H1 (cell line): ENCODE measurements around the gene TNS1. TPM values are rescaled to one million over a fixed set of nuclear protein-coding genes. Genes with fewer than 3 reads are reported as not detected.

ENCODE experiments used
- JUND ChIP-seq: IDR thresholded peaks from 2 replicates; pipeline ENCODE4 v1.6.1; 2011; ENCODE audit warnings: mild to moderate bottlenecking, improper control_type of control experiment, low read length
- PHF8 ChIP-seq: fragments of 200-600 bp; sonication (generic); conservative IDR thresholded peaks from 2 replicates; pipeline ENCODE4 v1.7.1; 2012; ENCODE audit warnings: low read depth, mild to moderate bottlenecking, inconsistent platforms, low read length, moderate library complexity
- polyA plus RNA-seq, 7 experiments: library from polyadenylated mRNA; depleted of rRNA in 3 of 7; stranded (reverse) in 5 of 7; unstranded in 2 of 7; fragments of >200 nt in 5 of 7; fragments of 200-250 nt in 2 of 7; gene quantifications; 1 replicate in 5 of 7; 2 replicates in 1 of 7; 4 replicates in 1 of 7; pipeline versions ENCODE4 v1.2.1 to v1.2.3, GENCODE V29; 2011 to 2013; ENCODE audit warnings: missing spikeins in 2 of 7, mixed read lengths in 2 of 7
- total RNA-seq: library from RNA; stranded (reverse); fragmentation: NEBNext Ultra II Directional; extraction: Animal tissue kit (Norgen Biotek cat#: 25700); gene quantifications from 2 replicates; pipeline ENCODE4 v1.2.1, GENCODE V29; 2021

The TNS1 gene
- total and polyA plus RNA-seq, 2 of the 8 experiments (the other 6 are each of a cell fraction or from before 2014, with no cell fraction given): 1.5 to 5.1 TPM

DNA sequence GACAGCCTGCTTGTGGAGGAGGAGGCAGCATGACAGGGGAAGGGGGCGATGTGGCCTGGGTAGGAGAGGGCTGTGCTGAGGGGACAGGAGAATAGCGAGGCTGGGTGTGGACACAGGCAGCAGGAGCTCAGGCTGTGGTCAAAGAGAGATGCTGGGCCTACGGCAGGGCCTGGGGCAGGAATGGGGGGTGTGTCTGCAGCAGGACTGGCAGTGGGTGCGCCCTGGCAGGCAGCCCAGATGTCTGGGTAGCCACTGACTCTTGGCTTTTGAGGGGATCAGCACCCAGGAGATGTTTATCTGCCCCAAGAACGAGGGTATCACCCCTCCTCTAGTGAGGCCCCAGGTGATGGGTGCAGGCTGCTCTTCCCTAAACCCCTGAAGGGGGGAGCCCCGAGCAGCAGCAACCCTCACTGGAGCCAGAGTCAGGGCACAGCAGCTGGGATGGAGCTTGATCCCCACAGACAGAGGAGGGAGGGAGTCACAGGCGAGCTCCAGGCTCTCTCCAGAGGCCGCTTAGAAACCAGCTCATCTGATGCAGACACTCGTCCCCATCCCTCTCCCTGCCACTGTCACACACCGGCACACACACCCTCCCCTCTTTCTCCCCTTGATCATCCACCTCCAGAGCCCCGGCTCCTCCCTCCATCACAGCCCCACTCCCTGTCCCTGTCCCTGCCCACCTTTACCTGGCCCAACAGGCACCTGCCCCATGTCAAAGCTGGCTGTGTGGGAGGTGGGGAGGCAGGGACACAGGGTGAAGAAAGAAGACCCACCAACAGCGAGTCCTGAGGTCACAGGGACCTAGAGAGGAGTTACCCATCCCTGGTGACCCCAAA, 29.8 kb upstream of the TNS1 start (continued):
- no peak for TF ChIP-seq PHF8
- no peak for TF ChIP-seq JUND
